Gastroesophageal sphincter (tissue), 4 donors: ENCODE measurements around the gene SAE1. TPM values are rescaled to one million over a fixed set of nuclear protein-coding genes. Genes with fewer than 3 reads are reported as not detected.

Source experiments
- ATAC-seq: fragments of 150-250 bp; one replicate; pipeline ENCODE4 v1.9.1; 2016; ENCODE audit warnings: mild to moderate bottlenecking, moderate library complexity
- H3K27ac ChIP-seq, 4 donors: fragments of 200-600 bp; sonication (generic) in 3 of 4; 1 replicate in 3 of 4; 2 replicates in 1 of 4; pipeline ENCODE4 v1.5.1; 2016 to 2019
- H3K27me3 ChIP-seq: fragments of 200-600 bp; sonication (generic); one replicate; pipeline ENCODE4 v1.5.1; 2019
- H3K36me3 ChIP-seq, 2 donors: fragments of 200-600 bp; sonication (generic); one replicate each; pipeline ENCODE4 v1.5.1; 2019; ENCODE audit warnings: control low read depth in 1 of 2
- H3K4me1 ChIP-seq, 3 donors: fragments of 200-600 bp; sonication (generic); 1 replicate in 2 of 3; 2 replicates in 1 of 3; pipeline ENCODE4 v1.5.1; 2016 to 2019; ENCODE audit warnings: control low read depth in 2 of 3
- H3K4me3 ChIP-seq, 2 donors: fragments of 200-600 bp; sonication (generic); one replicate each; pipeline ENCODE4 v1.5.1; 2019; ENCODE audit warnings: mild to moderate bottlenecking in 1 of 2, moderate library complexity in 1 of 2
- H3K9me3 ChIP-seq, 3 donors: fragments of 200-600 bp; sonication (generic); one replicate each; pipeline ENCODE4 v1.5.1; 2017 to 2019; ENCODE audit warnings: control low read depth in 2 of 3
- CTCF ChIP-seq, 4 experiments: fragments of 200-600 bp in 2 of 4; fragments of 450-650 bp in 2 of 4; sonication (generic) in 1 of 4; IDR thresholded peaks; one replicate each; pipeline ENCODE4 v1.5.1; 2017 to 2019; ENCODE audit warnings: antibody characterized with exemption in 4 of 4, mild to moderate bottlenecking in 2 of 4, moderate library complexity in 2 of 4
- EP300 ChIP-seq: sonication (generic); formaldehyde crosslinking; IDR thresholded peaks from one replicate; pipeline ENCODE4 v1.6.1; 2017; ENCODE audit warnings: antibody characterized with exemption, mild to moderate bottlenecking
- POLR2A ChIP-seq, 2 donors: fragments of 450-650 bp; IDR thresholded peaks; one replicate each; pipeline ENCODE4 v1.6.1; 2017; ENCODE audit warnings: antibody characterized with exemption in 2 of 2, mild to moderate bottlenecking in 2 of 2, moderate library complexity in 1 of 2
- POLR2AphosphoS5 ChIP-seq: sonication (generic); formaldehyde crosslinking; IDR thresholded peaks from one replicate; pipeline ENCODE4 v1.6.1; 2017; ENCODE audit warnings: antibody characterized with exemption
- whole genome bisulfite sequencing, 2 donors: methylation state at CpG; one replicate each; pipeline ENCODE4 v1.1.5; 2018; ENCODE audit warnings: low coverage in 1 of 2; 5-methylcytosine and 5-hydroxymethylcytosine counted together
- total RNA-seq, 4 donors: library from RNA; depleted of rRNA; stranded (reverse); fragments of >200 nt; gene quantifications; one replicate each; pipeline ENCODE4 v1.1.0, GENCODE V29; 2016

SAE1 gene
- total RNA-seq, 4 donors from 2014 or later, result 134 to 157 (median 153) TPM

GRCh38 chr19:47112997-47113849 is 17.4 kb upstream of the SAE1 start, which contains the start of gene ZC3H4:
ZC3H4 (minus strand) TSS chr19:47113776; CDS start chr19:47112584, 1,192 bp downstream.
- TF ChIP-seq EP300, result no peak
- TF ChIP-seq POLR2AphosphoS5, result peak; percentile 64
- TF ChIP-seq POLR2A (IDR thresholded peaks at IDR 0.05), result peak; percentile 40 to 74
- no peak for TF ChIP-seq CTCF (IDR thresholded peaks at IDR 0.05)
- Histone ChIP-seq H3K4me1 (peaks cover 0 to 36% (median 7%) of the 10 kb centered on the region in 3 donors), H3K4me3 (peak within 1 kb of the TSS; percentile 94 to 96), H3K27me3 (no peaks in the 10 kb centered on the region), H3K36me3 (no peaks in the 10 kb centered on the region), H3K9me3 (no peaks in the 10 kb centered on the region), H3K27ac (peak within 1 kb of the TSS; percentile 99 to 100 (median 100))
- ATAC-seq, result peak; percentile 92
- WGBS, 2 donors, result 0 to 1% methylated on average over 20 to 59 of the region's 59 CpGs

GRCh38 chr19:47113850-47114651 is 16.6 kb upstream of the SAE1 start:
- no peak for TF ChIP-seq POLR2A (IDR thresholded peaks at IDR 0.05)
- TF ChIP-seq EP300, result no peak
- no peak for TF ChIP-seq POLR2AphosphoS5
- TF ChIP-seq CTCF (IDR thresholded peaks at IDR 0.05), result no peak
- Histone ChIP-seq H3K27me3 (no peaks in the 10 kb centered on the region), H3K4me1 (peaks cover 0 to 28% (median 7%) of the 10 kb centered on the region in 3 donors), H3K27ac (peak overlapping the region; percentile 99 to 100 (median 100)), H3K9me3 (no peaks in the 10 kb centered on the region), H3K4me3 (peak overlapping the region; percentile 94 to 96), H3K36me3 (no peaks in the 10 kb centered on the region)
- 29 to 31% methylated on average over 22 to 26 of the region's 26 CpGs for WGBS, 2 donors
- no peak for ATAC-seq

GRCh38 chr19:47120470-47121067 is 10.1 kb upstream of the SAE1 start:
- Histone ChIP-seq H3K27me3 (no peaks in the 10 kb centered on the region), H3K27ac (no peak overlapping the region), H3K9me3 (no peaks in the 10 kb centered on the region), H3K4me1 (peaks cover 2 to 17% (median 3%) of the 10 kb centered on the region in 3 donors), H3K36me3 (no peaks in the 10 kb centered on the region), H3K4me3 (no peak overlapping the region)
- WGBS, 2 donors, result 80% methylated on average over 1 of the region's 6 CpGs; no CpG with 5 or more reads in 1 of the 2 donors
- ATAC-seq, result no peak
- TF ChIP-seq EP300, result no peak
- no peak for TF ChIP-seq POLR2A (IDR thresholded peaks at IDR 0.05)
- no peak for TF ChIP-seq CTCF (IDR thresholded peaks at IDR 0.05)
- TF ChIP-seq POLR2AphosphoS5, result no peak

- TF ChIP-seq POLR2AphosphoS5 (no peak), CTCF (IDR thresholded peaks at IDR 0.05) (peak in 1 of 4 experiments; percentile 4)
- peaks cover 2 to 24% (median 3%) of the 10 kb centered on the region in 3 donors for H3K4me1 ChIP-seq
- H3K9me3 ChIP-seq, result no peaks in the 10 kb centered on the region
- 57 to 68% methylated on average over 6 to 11 of the region's 14 CpGs for WGBS, 2 donors
- H3K27me3 ChIP-seq, result no peaks in the 10 kb centered on the region
- H3K4me3 ChIP-seq, result no peak overlapping the region
- ATAC-seq, result no peak
- H3K36me3 ChIP-seq, result no peaks in the 10 kb centered on the region
- H3K27ac ChIP-seq, result peak overlapping the region in 2 of 4 donors; percentile 3 to 60
These were observed 8.0 kb upstream of the SAE1 start for GRCh38 chr19:47122359-47123335.
